AG09319 (cell line): ENCODE data around the gene CROCC2.

Source experiments
- DNase-seq: peaks from one replicate; pipeline ENCODE4 v3.0.0-alpha.2; 2010; ENCODE audit warnings: low read depth; ENCODE audit errors: extremely low read depth
- TF ChIP-seq, protein P1 (sequence below): IDR thresholded peaks from 2 replicates; pipeline ENCODE4 v1.5.1; 2011; ENCODE audit warnings: low read depth, mild to moderate bottlenecking, inconsistent platforms, low read length, moderate library complexity

CROCC2 gene

DNA sequence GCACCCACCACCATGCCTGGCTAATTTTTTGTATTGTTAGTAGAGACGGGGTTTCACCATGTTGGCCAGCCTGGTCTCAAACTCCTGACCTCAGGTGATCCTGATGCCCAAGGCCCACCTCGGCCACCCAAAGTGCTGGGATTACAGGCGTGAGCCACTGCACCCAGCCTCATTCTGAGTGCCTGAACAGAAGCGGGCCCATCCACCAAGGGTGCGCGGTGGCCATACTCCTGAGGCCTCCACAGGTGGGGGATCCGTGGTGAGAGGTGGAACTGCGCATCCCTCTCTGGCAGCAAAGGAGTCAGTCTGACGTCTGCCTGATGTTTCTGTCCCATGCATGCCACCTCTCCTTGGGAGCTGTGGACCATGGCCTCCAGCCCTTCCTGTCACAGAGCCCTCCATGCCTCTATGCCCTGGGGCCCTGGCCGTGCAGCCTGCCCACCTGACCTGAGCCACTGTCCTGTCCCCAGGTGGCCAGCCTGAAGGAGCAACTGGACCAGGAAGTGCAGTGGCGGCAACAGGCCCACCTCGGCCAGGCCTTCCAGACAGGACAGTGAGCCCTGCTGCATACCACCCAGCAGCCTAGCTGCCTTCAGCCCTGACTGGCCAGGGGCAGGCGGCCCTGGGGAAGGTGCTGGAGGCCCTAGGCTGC, 84.7 kb downstream of the CROCC2 start:
- DNase-seq: no peak
- TF ChIP-seq, protein P1, sequence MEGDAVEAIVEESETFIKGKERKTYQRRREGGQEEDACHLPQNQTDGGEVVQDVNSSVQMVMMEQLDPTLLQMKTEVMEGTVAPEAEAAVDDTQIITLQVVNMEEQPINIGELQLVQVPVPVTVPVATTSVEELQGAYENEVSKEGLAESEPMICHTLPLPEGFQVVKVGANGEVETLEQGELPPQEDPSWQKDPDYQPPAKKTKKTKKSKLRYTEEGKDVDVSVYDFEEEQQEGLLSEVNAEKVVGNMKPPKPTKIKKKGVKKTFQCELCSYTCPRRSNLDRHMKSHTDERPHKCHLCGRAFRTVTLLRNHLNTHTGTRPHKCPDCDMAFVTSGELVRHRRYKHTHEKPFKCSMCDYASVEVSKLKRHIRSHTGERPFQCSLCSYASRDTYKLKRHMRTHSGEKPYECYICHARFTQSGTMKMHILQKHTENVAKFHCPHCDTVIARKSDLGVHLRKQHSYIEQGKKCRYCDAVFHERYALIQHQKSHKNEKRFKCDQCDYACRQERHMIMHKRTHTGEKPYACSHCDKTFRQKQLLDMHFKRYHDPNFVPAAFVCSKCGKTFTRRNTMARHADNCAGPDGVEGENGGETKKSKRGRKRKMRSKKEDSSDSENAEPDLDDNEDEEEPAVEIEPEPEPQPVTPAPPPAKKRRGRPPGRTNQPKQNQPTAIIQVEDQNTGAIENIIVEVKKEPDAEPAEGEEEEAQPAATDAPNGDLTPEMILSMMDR: no peak

DNA sequence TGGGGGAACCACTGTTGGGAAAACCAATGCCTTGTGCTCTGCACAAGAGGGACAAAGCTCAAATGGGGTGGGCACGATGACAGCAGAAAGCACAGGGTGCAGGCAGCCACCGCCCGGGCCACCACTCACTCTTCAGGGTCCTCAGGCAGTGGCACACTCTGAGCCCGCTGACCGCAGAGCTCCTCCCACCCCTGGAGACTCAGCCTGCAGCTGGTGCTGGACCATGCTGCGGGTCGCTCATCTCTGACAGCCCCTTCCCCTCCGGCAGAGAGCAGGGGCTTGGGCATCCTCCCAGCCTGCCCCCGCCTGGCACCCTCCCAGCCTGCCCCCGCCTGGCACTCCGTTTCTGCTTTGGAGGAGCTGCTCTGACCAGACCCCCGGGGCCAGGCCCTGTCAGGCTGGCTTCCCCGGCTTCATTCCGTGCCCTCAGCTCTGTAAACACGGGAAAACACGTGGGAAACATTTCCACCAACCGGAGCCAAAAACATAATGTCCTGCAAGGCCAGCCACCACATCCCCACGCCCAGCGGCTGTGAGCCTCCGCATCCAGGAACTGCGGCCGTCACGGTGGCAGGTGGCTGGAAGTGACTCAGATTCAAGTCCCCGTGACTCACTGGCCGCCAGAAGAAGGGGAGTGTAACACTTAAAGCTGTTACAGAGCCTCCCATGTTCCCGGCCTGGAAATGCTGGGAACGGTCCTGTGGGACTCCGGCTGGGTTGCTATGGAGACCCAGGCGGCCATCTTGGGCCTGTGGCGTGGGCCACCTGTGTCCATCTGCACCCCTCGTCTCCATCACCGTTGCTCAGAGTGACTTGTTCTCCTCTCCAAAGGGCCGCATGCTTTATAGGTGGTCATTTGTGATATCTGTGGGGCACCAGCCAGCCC, 85.5 kb downstream of the CROCC2 start:
- TF ChIP-seq, protein P1: no peak
- peak; percentile 69 for DNase-seq

DNA sequence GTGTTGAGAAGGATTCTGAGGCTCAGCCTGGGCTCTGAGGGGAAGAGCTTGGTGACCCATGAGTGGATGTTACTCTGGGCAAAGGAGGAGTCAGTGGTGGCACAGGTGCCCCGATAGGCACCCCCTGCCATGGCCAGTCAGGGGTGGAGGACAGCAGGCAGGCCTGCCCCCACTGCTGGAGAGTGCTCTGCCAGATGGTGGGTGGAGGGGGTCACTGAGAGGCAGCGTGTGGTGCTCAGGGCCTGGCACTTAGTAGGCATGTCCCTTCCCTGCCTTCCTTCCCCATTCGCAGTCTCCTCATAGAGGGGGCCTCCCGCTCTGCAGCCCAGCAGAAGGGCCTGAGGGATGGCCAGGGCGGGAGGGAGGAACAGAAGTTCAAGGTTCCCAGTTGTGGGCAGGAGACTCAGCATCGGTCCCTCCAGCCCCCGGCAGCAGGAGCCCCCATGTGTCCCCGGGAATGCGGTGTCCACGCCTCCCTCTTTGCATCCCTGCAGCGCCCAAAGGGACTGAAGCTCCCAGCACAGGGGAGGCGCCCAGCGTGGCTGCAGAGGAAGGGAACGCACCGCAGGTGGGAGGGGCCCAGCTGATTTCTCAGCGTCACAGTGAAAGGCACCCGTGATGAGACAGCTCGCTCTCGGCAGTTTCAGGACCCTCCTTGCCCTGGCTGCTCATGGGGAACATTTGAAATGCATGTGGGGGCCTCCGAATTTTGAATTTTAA, 86.6 kb downstream of the CROCC2 start:
- TF ChIP-seq, protein P1: no peak
- DNase-seq: no peak

DNA sequence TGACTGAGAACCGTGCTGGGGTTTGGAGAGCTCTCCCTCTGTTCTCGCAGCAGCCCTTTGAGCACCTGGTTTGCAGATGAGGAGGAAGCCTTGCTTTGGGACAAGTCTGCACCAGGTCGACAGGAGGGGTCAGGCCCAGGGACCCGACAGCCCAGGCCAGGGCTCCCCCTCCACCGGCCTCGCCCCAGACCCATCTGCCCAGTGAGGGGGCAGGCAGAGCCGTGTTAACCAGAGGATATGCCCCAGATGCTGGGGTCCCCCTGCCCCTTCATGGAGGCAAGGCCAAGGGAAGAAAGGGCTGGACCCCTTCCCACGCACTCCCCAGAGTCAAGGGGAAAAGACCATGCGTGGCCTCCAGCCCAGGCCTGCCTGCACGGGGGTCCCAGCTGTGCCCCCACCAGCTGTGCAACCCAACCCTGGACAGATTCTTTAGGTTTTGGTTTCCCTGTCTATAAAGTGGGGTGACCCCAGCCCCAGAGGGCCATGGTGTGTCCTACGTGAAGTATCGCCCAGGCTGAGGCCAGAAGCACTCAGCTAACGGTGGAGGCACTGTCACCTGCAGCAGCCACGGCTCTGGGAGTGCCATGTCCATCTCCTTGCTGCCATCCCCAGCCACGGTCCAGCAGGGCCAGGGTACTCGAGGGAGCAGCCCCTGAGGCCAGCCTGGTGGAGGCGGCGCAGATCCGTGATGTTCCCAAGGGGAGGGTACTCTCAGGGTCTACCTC, 87.5 kb downstream of the CROCC2 start:
- DNase-seq: no peak
- TF ChIP-seq, protein P1: no peak

DNA sequence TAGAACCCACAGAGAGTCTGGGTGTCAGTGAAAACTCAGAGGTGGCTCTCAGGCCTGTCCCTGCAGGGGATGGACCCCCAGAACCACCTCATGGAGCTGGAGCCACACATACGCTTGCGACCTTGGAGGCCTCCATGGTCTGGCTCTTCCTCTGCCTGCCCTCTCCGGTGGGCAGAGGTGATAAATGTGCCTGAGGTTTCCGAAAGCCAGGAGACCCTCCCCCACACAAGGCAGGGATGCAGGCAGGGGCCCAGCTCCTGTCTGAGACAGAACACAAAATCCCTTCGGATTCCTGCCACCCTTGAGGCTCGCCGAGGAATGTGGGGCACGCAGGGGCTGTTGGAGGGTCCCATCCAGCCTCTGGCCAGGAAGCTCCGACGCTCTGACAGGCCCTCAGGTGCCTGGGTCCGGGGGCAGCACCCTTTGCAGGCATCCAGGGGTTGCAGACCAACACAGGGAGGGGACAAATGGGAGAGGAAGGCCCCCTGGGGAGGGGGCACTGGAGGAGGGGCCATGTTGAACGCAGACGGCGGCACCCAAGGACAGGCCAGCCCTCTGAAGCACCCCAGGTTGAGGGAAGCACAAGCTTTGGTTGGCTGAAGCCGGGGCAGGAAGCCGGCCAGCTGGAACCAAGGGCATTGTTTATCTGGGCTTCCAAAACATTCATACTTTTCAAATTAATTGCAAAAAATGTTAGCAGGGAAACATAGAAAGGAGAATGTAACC, 88.2 kb downstream of the CROCC2 start:
- no peak for DNase-seq
- TF ChIP-seq, protein P1: no peak

DNA sequence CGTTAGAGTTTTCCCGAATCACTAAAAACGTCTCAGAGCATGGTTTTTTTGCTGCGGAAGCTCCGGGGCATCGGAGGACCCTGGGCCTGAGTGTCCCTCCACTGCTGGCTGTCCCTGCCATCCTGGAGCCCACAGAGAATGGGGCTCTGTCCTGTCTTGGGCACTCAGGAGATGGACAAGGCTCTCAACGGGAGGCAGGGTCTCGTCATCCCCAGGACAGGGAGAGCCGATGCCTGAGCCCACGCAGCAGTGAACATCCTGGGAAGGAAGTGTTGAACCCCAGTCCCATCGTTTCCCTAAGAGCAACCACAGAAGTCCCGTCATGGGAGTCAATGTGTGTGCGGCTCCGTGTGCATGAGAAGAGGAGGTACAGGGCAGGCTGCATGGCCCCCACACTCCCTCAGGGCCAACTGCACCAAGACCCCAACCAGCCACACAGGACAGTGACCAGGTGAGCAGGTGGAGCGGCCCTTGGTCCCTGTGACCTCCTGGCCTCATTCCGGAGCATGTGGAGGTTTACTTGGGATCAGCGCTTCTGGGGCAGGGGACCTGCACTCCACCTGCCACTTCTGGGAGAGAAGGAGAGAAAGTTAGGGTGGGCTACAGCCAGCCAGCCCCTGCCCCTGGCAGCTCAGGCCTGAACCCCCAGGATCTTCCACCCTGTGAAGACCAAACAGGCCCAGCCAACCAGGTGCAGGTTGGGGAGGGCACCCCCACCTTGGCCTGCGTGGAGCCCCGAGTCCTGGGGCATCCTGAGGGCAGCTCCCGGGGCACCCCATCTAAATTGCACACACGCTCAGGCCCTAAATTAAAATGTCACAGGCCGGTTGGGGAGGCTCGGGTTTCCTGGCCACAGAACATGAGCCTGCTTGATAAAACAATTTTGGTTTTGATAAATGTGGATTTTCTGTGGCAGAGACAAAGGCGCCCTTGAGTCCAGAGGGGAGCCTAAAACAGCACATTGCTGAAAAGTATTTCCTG, 89.2 kb downstream of the CROCC2 start:
- no peak for DNase-seq
- TF ChIP-seq, protein P1: no peak
